ENCODE measurements around the gene CDCA5.

CDCA5 gene

GRCh38 chr11:65045728-65046127, 38.1 kb downstream of the CDCA5 start:
- no peaks in the 10 kb centered on the region for H3K27me3 ChIP-seq (replicated peaks; ENCODE audit: control insufficient read depth, insufficient read depth, low read length, poor library complexity, severe bottlenecking)
- H3K36me3 ChIP-seq (ENCODE audit: control insufficient read depth, insufficient read depth, low read length) = peaks cover 14% of the 10 kb centered on the region
- no peak overlapping the region for H3K27ac ChIP-seq (ENCODE audit: insufficient read depth, low read length, poor library complexity, severe bottlenecking)
- no peak overlapping the region for H3K4me3 ChIP-seq (ENCODE audit: insufficient read depth, low read depth, low read length, poor library complexity, severe bottlenecking)
- DNase-seq = no peak
- H3K9me3 ChIP-seq (ENCODE audit: control insufficient read depth, low read length) = no peaks in the 10 kb centered on the region
- H3K4me1 ChIP-seq (ENCODE audit: control insufficient read depth, insufficient read depth, low read length, poor library complexity, severe bottlenecking) = peaks cover 3% of the 10 kb centered on the region

GRCh38 chr11:65045061-65045460, 38.8 kb downstream of the CDCA5 start:
- peaks cover 3% of the 10 kb centered on the region for H3K4me1 ChIP-seq (ENCODE audit: control insufficient read depth, insufficient read depth, low read length, poor library complexity, severe bottlenecking)
- no peak for DNase-seq
- H3K36me3 ChIP-seq (ENCODE audit: control insufficient read depth, insufficient read depth, low read length) = peaks cover 14% of the 10 kb centered on the region
- no peaks in the 10 kb centered on the region for H3K9me3 ChIP-seq (ENCODE audit: control insufficient read depth, low read length)
- H3K27me3 ChIP-seq (replicated peaks; ENCODE audit: control insufficient read depth, insufficient read depth, low read length, poor library complexity, severe bottlenecking) = no peaks in the 10 kb centered on the region
- no peak overlapping the region for H3K4me3 ChIP-seq (ENCODE audit: insufficient read depth, low read depth, low read length, poor library complexity, severe bottlenecking)
- no peak overlapping the region for H3K27ac ChIP-seq (ENCODE audit: insufficient read depth, low read length, poor library complexity, severe bottlenecking)

GRCh38 chr11:65043881-65044501, 39.8 kb downstream of the CDCA5 start:
- H3K27me3 ChIP-seq (replicated peaks; ENCODE audit: control insufficient read depth, insufficient read depth, low read length, poor library complexity, severe bottlenecking) = no peaks in the 10 kb centered on the region
- peaks cover 3% of the 10 kb centered on the region for H3K4me1 ChIP-seq (ENCODE audit: control insufficient read depth, insufficient read depth, low read length, poor library complexity, severe bottlenecking)
- H3K4me3 ChIP-seq (ENCODE audit: insufficient read depth, low read depth, low read length, poor library complexity, severe bottlenecking) = no peak overlapping the region
- no peak overlapping the region for H3K27ac ChIP-seq (ENCODE audit: insufficient read depth, low read length, poor library complexity, severe bottlenecking)
- H3K36me3 ChIP-seq (ENCODE audit: control insufficient read depth, insufficient read depth, low read length) = peaks cover 14% of the 10 kb centered on the region
- no peak for DNase-seq
- no peaks in the 10 kb centered on the region for H3K9me3 ChIP-seq (ENCODE audit: control insufficient read depth, low read length)

GRCh38 chr11:65042891-65043290, 40.9 kb downstream of the CDCA5 start:
- H3K4me3 ChIP-seq (ENCODE audit: insufficient read depth, low read depth, low read length, poor library complexity, severe bottlenecking) = no peak overlapping the region
- H3K27me3 ChIP-seq (replicated peaks; ENCODE audit: control insufficient read depth, insufficient read depth, low read length, poor library complexity, severe bottlenecking) = no peaks in the 10 kb centered on the region
- H3K9me3 ChIP-seq (ENCODE audit: control insufficient read depth, low read length) = no peaks in the 10 kb centered on the region
- peaks cover 3% of the 10 kb centered on the region for H3K4me1 ChIP-seq (ENCODE audit: control insufficient read depth, insufficient read depth, low read length, poor library complexity, severe bottlenecking)
- no peak for DNase-seq
- no peak overlapping the region for H3K27ac ChIP-seq (ENCODE audit: insufficient read depth, low read length, poor library complexity, severe bottlenecking)
- peaks cover 17% of the 10 kb centered on the region for H3K36me3 ChIP-seq (ENCODE audit: control insufficient read depth, insufficient read depth, low read length)

GRCh38 chr11:65040847-65041622, 42.8 kb downstream of the CDCA5 start, which contains the start of gene SAC3D1:
Gene SAC3D1 (plus strand): TSS chr11:65041210. CDS start chr11:65041293, 83 bp downstream.
- Histone ChIP-seq H3K4me1 (ENCODE audit: control insufficient read depth, insufficient read depth, low read length, poor library complexity, severe bottlenecking) (peaks cover 3% of the 10 kb centered on the region), H3K27ac (ENCODE audit: insufficient read depth, low read length, poor library complexity, severe bottlenecking) (peak within 1 kb of the TSS; percentile 74), H3K4me3 (ENCODE audit: insufficient read depth, low read depth, low read length, poor library complexity, severe bottlenecking) (peak within 1 kb of the TSS; percentile 62), H3K9me3 (ENCODE audit: control insufficient read depth, low read length) (no peaks in the 10 kb centered on the region), H3K36me3 (ENCODE audit: control insufficient read depth, insufficient read depth, low read length) (peaks cover 26% of the 10 kb centered on the region), H3K27me3 (replicated peaks; ENCODE audit: control insufficient read depth, insufficient read depth, low read length, poor library complexity, severe bottlenecking) (no peaks in the 10 kb centered on the region)
- peak; percentile 79 to 82 (median 79) for DNase-seq

- Histone ChIP-seq H3K4me3 (ENCODE audit: insufficient read depth, low read depth, low read length, poor library complexity, severe bottlenecking) (peak overlapping the region; percentile 62), H3K27me3 (replicated peaks; ENCODE audit: control insufficient read depth, insufficient read depth, low read length, poor library complexity, severe bottlenecking) (no peaks in the 10 kb centered on the region), H3K36me3 (ENCODE audit: control insufficient read depth, insufficient read depth, low read length) (peaks cover 29% of the 10 kb centered on the region), H3K4me1 (ENCODE audit: control insufficient read depth, insufficient read depth, low read length, poor library complexity, severe bottlenecking) (peaks cover 3% of the 10 kb centered on the region), H3K9me3 (ENCODE audit: control insufficient read depth, low read length) (no peaks in the 10 kb centered on the region), H3K27ac (ENCODE audit: insufficient read depth, low read length, poor library complexity, severe bottlenecking) (peak overlapping the region; percentile 74)
- no peak for DNase-seq
Observed at GRCh38 chr11:65040520-65040846, 43.4 kb downstream of the CDCA5 start.

- no peaks in the 10 kb centered on the region for H3K27me3 ChIP-seq (replicated peaks; ENCODE audit: control insufficient read depth, insufficient read depth, low read length, poor library complexity, severe bottlenecking)
- H3K4me1 ChIP-seq (ENCODE audit: control insufficient read depth, insufficient read depth, low read length, poor library complexity, severe bottlenecking) = peaks cover 3% of the 10 kb centered on the region
- H3K27ac ChIP-seq (ENCODE audit: insufficient read depth, low read length, poor library complexity, severe bottlenecking) = no peak overlapping the region
- H3K4me3 ChIP-seq (ENCODE audit: insufficient read depth, low read depth, low read length, poor library complexity, severe bottlenecking) = no peak overlapping the region
- no peak for DNase-seq
- peaks cover 40% of the 10 kb centered on the region for H3K36me3 ChIP-seq (ENCODE audit: control insufficient read depth, insufficient read depth, low read length)
- H3K9me3 ChIP-seq (ENCODE audit: control insufficient read depth, low read length) = no peaks in the 10 kb centered on the region
Observed at GRCh38 chr11:65036931-65037330, 46.9 kb downstream of the CDCA5 start.

- Histone ChIP-seq H3K4me1 (ENCODE audit: control insufficient read depth, insufficient read depth, low read length, poor library complexity, severe bottlenecking) (no peaks in the 10 kb centered on the region), H3K36me3 (ENCODE audit: control insufficient read depth, insufficient read depth, low read length) (peaks cover 40% of the 10 kb centered on the region), H3K27me3 (replicated peaks; ENCODE audit: control insufficient read depth, insufficient read depth, low read length, poor library complexity, severe bottlenecking) (no peaks in the 10 kb centered on the region)
Observed at GRCh38 chr11:65035579-65035978, 48.3 kb downstream of the CDCA5 start.

GRCh38 chr11:65034423-65034822, 49.4 kb downstream of the CDCA5 start:
- H3K36me3 ChIP-seq (ENCODE audit: control insufficient read depth, insufficient read depth, low read length) = peaks cover 40% of the 10 kb centered on the region

More at GRCh38 chr11:65035579-65035978, 48.3 kb downstream of the CDCA5 start:
- no peaks in the 10 kb centered on the region for H3K9me3 ChIP-seq (ENCODE audit: control insufficient read depth, low read length)
- DNase-seq = no peak
- no peak overlapping the region for H3K27ac ChIP-seq (ENCODE audit: insufficient read depth, low read length, poor library complexity, severe bottlenecking)
- no peak overlapping the region for H3K4me3 ChIP-seq (ENCODE audit: insufficient read depth, low read depth, low read length, poor library complexity, severe bottlenecking)

GRCh38 chr11:65032216-65032615, 51.6 kb downstream of the CDCA5 start:
- Histone ChIP-seq H3K27me3 (replicated peaks; ENCODE audit: control insufficient read depth, insufficient read depth, low read length, poor library complexity, severe bottlenecking) (no peaks in the 10 kb centered on the region), H3K36me3 (ENCODE audit: control insufficient read depth, insufficient read depth, low read length) (peaks cover 31% of the 10 kb centered on the region), H3K9me3 (ENCODE audit: control insufficient read depth, low read length) (no peaks in the 10 kb centered on the region), H3K4me1 (ENCODE audit: control insufficient read depth, insufficient read depth, low read length, poor library complexity, severe bottlenecking) (no peaks in the 10 kb centered on the region), H3K4me3 (ENCODE audit: insufficient read depth, low read depth, low read length, poor library complexity, severe bottlenecking) (no peak overlapping the region), H3K27ac (ENCODE audit: insufficient read depth, low read length, poor library complexity, severe bottlenecking) (no peak overlapping the region)
- no peak for DNase-seq

More at GRCh38 chr11:65034423-65034822, 49.4 kb downstream of the CDCA5 start:
- Histone ChIP-seq H3K4me3 (ENCODE audit: insufficient read depth, low read depth, low read length, poor library complexity, severe bottlenecking) (no peak overlapping the region), H3K9me3 (ENCODE audit: control insufficient read depth, low read length) (no peaks in the 10 kb centered on the region), H3K27me3 (replicated peaks; ENCODE audit: control insufficient read depth, insufficient read depth, low read length, poor library complexity, severe bottlenecking) (no peaks in the 10 kb centered on the region), H3K4me1 (ENCODE audit: control insufficient read depth, insufficient read depth, low read length, poor library complexity, severe bottlenecking) (no peaks in the 10 kb centered on the region), H3K27ac (ENCODE audit: insufficient read depth, low read length, poor library complexity, severe bottlenecking) (no peak overlapping the region)
- no peak for DNase-seq
